ENCODE data around the gene PNLDC1.

The PNLDC1 gene

DNA sequence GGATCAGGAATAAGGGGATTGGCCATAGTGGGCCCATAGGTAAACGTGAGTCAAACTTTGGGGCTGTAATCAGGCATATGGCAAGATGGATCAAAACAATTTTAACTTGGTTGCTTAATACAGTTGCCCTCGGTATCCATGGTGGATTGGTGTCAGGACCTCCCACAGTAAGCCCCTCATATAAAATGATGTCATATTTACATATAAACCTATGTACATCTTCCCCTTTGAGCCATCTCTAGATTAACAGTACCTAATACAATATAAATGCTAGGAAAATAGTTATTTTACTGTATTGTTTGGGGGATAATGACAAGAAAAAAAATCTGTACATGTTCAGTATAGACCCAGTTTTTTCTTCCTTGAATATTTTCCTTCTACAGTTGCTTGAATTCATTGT is 45.7 kb upstream of the PNLDC1 start:
- H3K79me2 ChIP-seq (ENCODE audit: low read length), result no peaks in the 10 kb centered on the region
- H3F3A ChIP-seq (ENCODE audit: insufficient read depth, low read length), result no peaks in the 10 kb centered on the region
- H3K36me3 ChIP-seq (replicated peaks; ENCODE audit: insufficient read depth, low read length), result no peaks in the 10 kb centered on the region

DNA sequence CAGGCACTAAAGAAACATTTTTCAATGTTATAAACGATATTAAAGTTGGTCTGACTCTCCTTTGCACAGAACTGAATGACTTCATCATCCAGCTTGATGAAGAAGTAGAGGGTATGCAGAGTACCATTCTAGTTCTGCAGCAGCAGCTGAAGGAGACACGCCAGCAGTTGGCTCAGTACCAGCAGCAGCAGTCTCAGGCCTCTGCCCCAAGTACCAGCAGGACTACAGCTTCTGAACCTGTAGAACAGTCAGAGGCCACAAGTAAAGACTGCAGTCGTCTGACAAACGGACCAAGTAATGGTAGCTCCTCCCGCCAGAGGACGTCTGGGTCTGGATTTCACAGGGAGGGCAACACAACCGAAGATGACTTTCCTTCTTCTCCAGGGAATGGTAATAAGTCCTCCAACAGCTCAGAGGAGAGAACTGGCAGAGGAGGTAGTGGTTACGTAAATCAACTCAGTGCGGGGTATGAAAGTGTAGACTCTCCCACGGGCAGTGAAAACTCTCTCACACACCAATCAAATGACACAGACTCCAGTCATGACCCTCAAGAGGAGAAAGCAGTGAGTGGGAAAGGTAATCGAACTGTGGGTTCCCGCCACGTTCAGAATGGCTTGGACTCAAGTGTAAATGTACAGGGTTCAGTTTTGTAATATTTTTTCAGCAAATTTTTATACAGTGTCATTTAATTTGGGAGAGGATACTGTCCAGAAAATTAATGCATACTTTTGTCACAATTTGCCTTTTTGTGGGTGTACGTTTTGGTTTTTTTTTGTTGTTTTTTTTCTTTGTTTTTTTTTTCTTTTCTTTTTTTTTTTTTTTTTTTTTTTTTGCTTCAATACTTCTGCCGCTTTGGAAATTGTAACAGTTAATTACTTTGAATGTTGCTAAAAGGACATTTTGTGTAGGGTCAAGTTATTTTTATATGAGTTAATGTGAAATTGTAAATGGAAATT is 44.8 kb upstream of the PNLDC1 start:
- DNase-seq, result no peak
- H3K27ac ChIP-seq (ENCODE audit: low read length), result no peak overlapping the region
- no peak overlapping the region for H3K9ac ChIP-seq (ENCODE audit: low read length)
- no peaks in the 10 kb centered on the region; the same call in 1 of the 2 replicates for H4K20me1 ChIP-seq (ENCODE audit: insufficient read depth, low read length)
- H3K4me2 ChIP-seq (ENCODE audit: low read depth, low read length), result no peak overlapping the region
- no peak for TF ChIP-seq EZH2 (optimal IDR thresholded peaks at IDR 0.05; ENCODE audit: low read depth, low read length)
- no peak for TF ChIP-seq EZH2phosphoT487 (IDR thresholded peaks at IDR 0.05; ENCODE audit: low read length)
- TF ChIP-seq, protein P1, sequence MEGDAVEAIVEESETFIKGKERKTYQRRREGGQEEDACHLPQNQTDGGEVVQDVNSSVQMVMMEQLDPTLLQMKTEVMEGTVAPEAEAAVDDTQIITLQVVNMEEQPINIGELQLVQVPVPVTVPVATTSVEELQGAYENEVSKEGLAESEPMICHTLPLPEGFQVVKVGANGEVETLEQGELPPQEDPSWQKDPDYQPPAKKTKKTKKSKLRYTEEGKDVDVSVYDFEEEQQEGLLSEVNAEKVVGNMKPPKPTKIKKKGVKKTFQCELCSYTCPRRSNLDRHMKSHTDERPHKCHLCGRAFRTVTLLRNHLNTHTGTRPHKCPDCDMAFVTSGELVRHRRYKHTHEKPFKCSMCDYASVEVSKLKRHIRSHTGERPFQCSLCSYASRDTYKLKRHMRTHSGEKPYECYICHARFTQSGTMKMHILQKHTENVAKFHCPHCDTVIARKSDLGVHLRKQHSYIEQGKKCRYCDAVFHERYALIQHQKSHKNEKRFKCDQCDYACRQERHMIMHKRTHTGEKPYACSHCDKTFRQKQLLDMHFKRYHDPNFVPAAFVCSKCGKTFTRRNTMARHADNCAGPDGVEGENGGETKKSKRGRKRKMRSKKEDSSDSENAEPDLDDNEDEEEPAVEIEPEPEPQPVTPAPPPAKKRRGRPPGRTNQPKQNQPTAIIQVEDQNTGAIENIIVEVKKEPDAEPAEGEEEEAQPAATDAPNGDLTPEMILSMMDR (IDR thresholded peaks at IDR 0.05; ENCODE audit: low read length), result no peak
- peaks cover 6% of the 10 kb centered on the region for H3F3A ChIP-seq (ENCODE audit: insufficient read depth, low read length)
- H2AFZ ChIP-seq (ENCODE audit: low read length), result no peak overlapping the region
- H3K4me1 ChIP-seq (ENCODE audit: low read length), result no peaks in the 10 kb centered on the region
- H3K9me3 ChIP-seq (replicated peaks; ENCODE audit: insufficient read depth, low read length), result no peaks in the 10 kb centered on the region
- no peaks in the 10 kb centered on the region for H3K36me3 ChIP-seq (replicated peaks; ENCODE audit: insufficient read depth, low read length)
- no peaks in the 10 kb centered on the region for H3K79me2 ChIP-seq (ENCODE audit: low read length)
- H3K4me3 ChIP-seq (ENCODE audit: low read length), result no peak overlapping the region
- no peaks in the 10 kb centered on the region for H3K27me3 ChIP-seq (replicated peaks; ENCODE audit: insufficient read depth, low read length)
- no peaks in the 10 kb centered on the region for H3K9me2 ChIP-seq (replicated peaks; ENCODE audit: insufficient read depth, low read length)

More for the DNA sequence above, 45.7 kb upstream of the PNLDC1 start:
- Histone ChIP-seq H3K9me3 (replicated peaks; ENCODE audit: insufficient read depth, low read length) (no peaks in the 10 kb centered on the region), H3K27me3 (replicated peaks; ENCODE audit: insufficient read depth, low read length) (no peaks in the 10 kb centered on the region), H3K4me3 (ENCODE audit: low read length) (no peak overlapping the region), H3K9me2 (replicated peaks; ENCODE audit: insufficient read depth, low read length) (no peaks in the 10 kb centered on the region), H2AFZ (ENCODE audit: low read length) (no peak overlapping the region), H4K20me1 (ENCODE audit: insufficient read depth, low read length) (no peaks in the 10 kb centered on the region; the same call in 1 of the 2 replicates), H3K4me2 (ENCODE audit: low read depth, low read length) (no peak overlapping the region), H3K9ac (ENCODE audit: low read length) (no peak overlapping the region), H3K27ac (ENCODE audit: low read length) (no peak overlapping the region), H3K4me1 (ENCODE audit: low read length) (no peaks in the 10 kb centered on the region)
- no peak for TF ChIP-seq EZH2 (optimal IDR thresholded peaks at IDR 0.05; ENCODE audit: low read depth, low read length)
- no peak for TF ChIP-seq EZH2phosphoT487 (IDR thresholded peaks at IDR 0.05; ENCODE audit: low read length)
- TF ChIP-seq, protein P1 (IDR thresholded peaks at IDR 0.05; ENCODE audit: low read length), result no peak
- DNase-seq, result no peak

DNA sequence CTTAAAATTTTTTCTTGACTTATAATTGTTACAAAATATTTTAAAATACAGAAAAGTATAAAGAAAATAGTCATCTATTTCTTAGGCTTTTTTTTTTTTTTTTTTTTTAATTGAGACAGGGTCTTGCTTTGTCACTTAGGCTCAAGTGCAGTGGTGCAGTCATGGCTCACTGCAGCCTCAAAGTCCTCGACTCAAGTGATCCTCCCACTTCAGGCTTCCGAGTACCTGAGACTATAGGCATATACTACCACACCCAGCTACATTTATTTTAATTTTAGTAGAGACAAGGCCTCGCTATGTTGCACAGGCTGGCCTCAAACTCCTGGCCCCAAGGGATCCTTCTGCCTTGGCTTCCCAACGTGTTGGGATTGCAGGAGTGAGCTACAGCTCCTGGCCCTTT is 43.6 kb upstream of the PNLDC1 start:
- Histone ChIP-seq H4K20me1 (ENCODE audit: insufficient read depth, low read length) (no peaks in the 10 kb centered on the region; the same call in 1 of the 2 replicates), H3K4me3 (ENCODE audit: low read length) (no peak overlapping the region), H3K79me2 (ENCODE audit: low read length) (no peaks in the 10 kb centered on the region), H3K9me2 (replicated peaks; ENCODE audit: insufficient read depth, low read length) (no peaks in the 10 kb centered on the region), H3K9me3 (replicated peaks; ENCODE audit: insufficient read depth, low read length) (no peaks in the 10 kb centered on the region), H3K27me3 (replicated peaks; ENCODE audit: insufficient read depth, low read length) (no peaks in the 10 kb centered on the region), H3K36me3 (replicated peaks; ENCODE audit: insufficient read depth, low read length) (no peaks in the 10 kb centered on the region), H3K27ac (ENCODE audit: low read length) (no peak overlapping the region), H3F3A (ENCODE audit: insufficient read depth, low read length) (peaks cover 12% of the 10 kb centered on the region), H3K4me1 (ENCODE audit: low read length) (no peaks in the 10 kb centered on the region), H3K9ac (ENCODE audit: low read length) (no peak overlapping the region), H3K4me2 (ENCODE audit: low read depth, low read length) (no peak overlapping the region), H2AFZ (ENCODE audit: low read length) (no peak overlapping the region)
- TF ChIP-seq, protein P1 (IDR thresholded peaks at IDR 0.05; ENCODE audit: low read length), result no peak
- TF ChIP-seq EZH2phosphoT487 (IDR thresholded peaks at IDR 0.05; ENCODE audit: low read length) (no peak), EZH2 (optimal IDR thresholded peaks at IDR 0.05; ENCODE audit: low read depth, low read length) (no peak)
- DNase-seq, result no peak

All from MM.1S (cell line).